ENCODE data around the gene BCL11B. TPM values are rescaled to one million over a fixed set of nuclear protein-coding genes. Genes with fewer than 3 reads are reported as not detected.

BCL11B gene
- total RNA-seq, 2 donors from 2014 or later: 0.19 to 0.43 TPM

- no peaks in the 10 kb centered on the region for H3K4me1 ChIP-seq
- no peak for DNase-seq (ENCODE audit: low spot score)
- no peaks in the 10 kb centered on the region for H3K27me3 ChIP-seq
- H3K36me3 ChIP-seq: no peaks in the 10 kb centered on the region
- no peak overlapping the region for H3K4me3 ChIP-seq
- TF ChIP-seq CTCF (IDR thresholded peaks at IDR 0.05): no peak
- no peaks in the 10 kb centered on the region for H3K9me3 ChIP-seq
- no peak overlapping the region for H3K27ac ChIP-seq
Measured at GRCh38 chr14:99183716-99184115, 88.3 kb downstream of the BCL11B start.

- no peaks in the 10 kb centered on the region for H3K36me3 ChIP-seq
- no peak overlapping the region for H3K27ac ChIP-seq
- DNase-seq (ENCODE audit: low spot score): no peak
- H3K27me3 ChIP-seq: no peaks in the 10 kb centered on the region
- TF ChIP-seq CTCF (IDR thresholded peaks at IDR 0.05): no peak
- H3K4me1 ChIP-seq: no peaks in the 10 kb centered on the region
- no peaks in the 10 kb centered on the region for H3K9me3 ChIP-seq
- no peak overlapping the region for H3K4me3 ChIP-seq
Measured at GRCh38 chr14:99183311-99183710, 88.7 kb downstream of the BCL11B start.

DNA sequence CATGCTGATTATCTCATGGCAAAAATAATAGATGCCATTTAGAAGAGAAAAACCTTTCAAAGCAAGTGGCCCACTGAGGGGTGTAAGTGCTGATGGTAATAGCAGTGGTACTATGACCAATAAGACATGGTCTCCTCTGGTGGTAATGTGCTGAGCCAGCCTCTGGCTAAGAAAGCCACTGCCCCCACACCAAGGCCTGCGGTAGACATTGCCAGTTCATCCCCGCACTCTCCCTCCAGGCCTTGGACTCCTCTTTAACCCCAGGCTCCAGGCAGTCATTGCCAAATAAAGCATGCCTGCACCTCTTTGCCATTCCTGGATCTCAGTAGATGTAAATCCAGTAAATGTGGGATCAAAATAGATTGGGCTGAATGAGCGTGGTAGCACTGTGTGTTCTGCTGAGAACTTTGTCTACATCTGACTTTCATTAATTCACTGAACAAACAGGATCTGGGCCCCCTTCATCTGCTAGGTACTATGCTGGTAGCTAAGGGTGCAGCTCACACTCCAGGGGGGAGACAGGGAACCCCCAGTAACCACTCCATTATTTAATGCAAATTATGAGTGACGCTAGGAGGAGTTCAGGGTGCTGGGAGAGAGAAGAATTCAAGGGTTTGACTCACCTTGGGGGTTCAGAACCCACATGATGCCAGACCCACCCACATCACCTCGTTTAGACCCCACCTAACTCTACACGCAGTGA, 89.3 kb downstream of the BCL11B start:
- Histone ChIP-seq H3K27me3 (no peaks in the 10 kb centered on the region), H3K4me1 (no peaks in the 10 kb centered on the region), H3K27ac (no peak overlapping the region), H3K36me3 (no peaks in the 10 kb centered on the region), H3K4me3 (no peak overlapping the region), H3K9me3 (no peaks in the 10 kb centered on the region)
- no peak for DNase-seq (ENCODE audit: low spot score)
- TF ChIP-seq CTCF (IDR thresholded peaks at IDR 0.05): no peak

- no peaks in the 10 kb centered on the region for H3K36me3 ChIP-seq
- H3K4me3 ChIP-seq: no peak overlapping the region
- no peak for TF ChIP-seq CTCF (IDR thresholded peaks at IDR 0.05)
- DNase-seq (ENCODE audit: low spot score): no peak
- no peak overlapping the region for H3K27ac ChIP-seq
- H3K27me3 ChIP-seq: no peaks in the 10 kb centered on the region
- no peaks in the 10 kb centered on the region for H3K9me3 ChIP-seq
- no peaks in the 10 kb centered on the region for H3K4me1 ChIP-seq
Measured at GRCh38 chr14:99181804-99182520, 90.0 kb downstream of the BCL11B start.

- Histone ChIP-seq H3K27ac (no peak overlapping the region), H3K36me3 (no peaks in the 10 kb centered on the region), H3K27me3 (no peaks in the 10 kb centered on the region), H3K9me3 (no peaks in the 10 kb centered on the region), H3K4me3 (no peak overlapping the region), H3K4me1 (no peaks in the 10 kb centered on the region)
- no peak for TF ChIP-seq CTCF (IDR thresholded peaks at IDR 0.05)
- DNase-seq (ENCODE audit: low spot score): no peak
Measured at GRCh38 chr14:99181241-99181640, 90.8 kb downstream of the BCL11B start.

Data from right atrium auricular region (tissue), 2 donors.